K562 (cell line): ENCODE measurements around the gene CLEC10A. TPM values are rescaled to one million over a fixed set of nuclear protein-coding genes. Genes with fewer than 3 reads are reported as not detected.

ENCODE experiments used
- DNMT1 ChIP-seq: fragments of 450-650 bp; IDR thresholded peaks from 2 replicates; pipeline ENCODE4 v1.6.1; 2016; ENCODE audit warnings: antibody characterized with exemption, mild to moderate bottlenecking
- KDM1A ChIP-seq, 2 experiments: fragments of 450-650 bp; IDR thresholded peaks; 2 replicates each; pipeline ENCODE4 v1.6.1; 2016; ENCODE audit warnings: mild to moderate bottlenecking in 2 of 2
- NCOA2 ChIP-seq, 2 experiments: fragments of 450-650 bp; IDR thresholded peaks; 2 replicates each; pipeline ENCODE4 v1.6.1; 2018; ENCODE audit warnings: mild to moderate bottlenecking in 2 of 2, moderate library complexity in 1 of 2; ENCODE audit not compliant: partially characterized antibody in 2 of 2
- RBM39 ChIP-seq: fragments of 200-400 bp; formaldehyde crosslinking; optimal IDR thresholded peaks from 2 replicates; pipeline ENCODE3; 2018; ENCODE audit warnings: low read depth, low read length
- SMARCA5 ChIP-seq: fragments of 450-650 bp; IDR thresholded peaks from 2 replicates; pipeline ENCODE4 v1.6.1; 2016
- TCF3 ChIP-seq: sonication (generic); formaldehyde crosslinking; IDR thresholded peaks from 2 replicates; pipeline ENCODE4 v1.4.0; 2020; ENCODE audit warnings: mild to moderate bottlenecking, missing genetic modification reagents
- TRIM24 ChIP-seq, 2 experiments: fragments of 450-650 bp; IDR thresholded peaks; 2 replicates each; pipeline ENCODE4 v1.6.1; 2016
- WHSC1 ChIP-seq: IDR thresholded peaks from one replicate; pipeline ENCODE4 v1.6.1; 2012; ENCODE audit warnings: low read length, control low read depth, inconsistent platforms
- ZNF740 ChIP-seq, 3 experiments: fragments of 200-800 bp in 1 of 3; sonication (Bioruptor generic) in 1 of 3; sonication (generic) in 1 of 3; formaldehyde crosslinking in 1 of 3; IDR thresholded peaks; 2 replicates each; pipeline versions ENCODE4 v1.6.1 to v1.8.0; 2016 to 2022; ENCODE audit warnings: mild to moderate bottlenecking in 2 of 3, missing compliant biosample characterization in 2 of 3, missing genetic modification characterization in 2 of 3, missing genetic modification reagents in 1 of 3
- polyA plus RNA-seq, 8 experiments: library from polyadenylated mRNA; depleted of rRNA in 4 of 8; stranded (reverse) in 5 of 8; unstranded in 3 of 8; fragments of >200 nt; fragmentation: Nextera tagmentation in 2 of 8; fragmentation: Illumina TruSeq in 1 of 8; extraction: Ambion mirVana in 2 of 8; extraction: Trizol in 1 of 8; gene quantifications; 2 replicates each; pipeline versions ENCODE4 v1.2.1 to v1.2.3, GENCODE V29; 2011 to 2014; ENCODE audit warnings: inconsistent platforms in 1 of 8, missing spikeins in 1 of 8
- total RNA-seq, 7 experiments: library from RNA; depleted of rRNA in 6 of 7; stranded (reverse); fragments of >200 nt in 6 of 7; fragmentation: Illumina TruSeq in 2 of 7; extraction: Trizol in 2 of 7; gene quantifications; 2 replicates each; pipeline versions ENCODE4 v1.2.1 to v1.2.3, GENCODE V29; 2011 to 2021; ENCODE audit warnings: low replicate concordance in 1 of 7
- TF ChIP-seq, protein P1 (sequence below): fragments of 450-650 bp; IDR thresholded peaks from 2 replicates; pipeline ENCODE4 v1.6.1; 2016; ENCODE audit warnings: mild to moderate bottlenecking, moderate library complexity
- TF ChIP-seq, protein P2 (sequence below): fragments of 250-450 bp; sonication (Bioruptor Pico); IDR thresholded peaks from 2 replicates; pipeline ENCODE4 v1.5.0; 2021; ENCODE audit warnings: mild to moderate bottlenecking, moderate library complexity

CLEC10A gene
- total and polyA plus RNA-seq, 9 of the 15 experiments (the other 6 are each of a cell fraction or from before 2014, with no cell fraction given) = 0.04 to 0.11 (median 0.05) TPM; not detected in 6

DNA sequence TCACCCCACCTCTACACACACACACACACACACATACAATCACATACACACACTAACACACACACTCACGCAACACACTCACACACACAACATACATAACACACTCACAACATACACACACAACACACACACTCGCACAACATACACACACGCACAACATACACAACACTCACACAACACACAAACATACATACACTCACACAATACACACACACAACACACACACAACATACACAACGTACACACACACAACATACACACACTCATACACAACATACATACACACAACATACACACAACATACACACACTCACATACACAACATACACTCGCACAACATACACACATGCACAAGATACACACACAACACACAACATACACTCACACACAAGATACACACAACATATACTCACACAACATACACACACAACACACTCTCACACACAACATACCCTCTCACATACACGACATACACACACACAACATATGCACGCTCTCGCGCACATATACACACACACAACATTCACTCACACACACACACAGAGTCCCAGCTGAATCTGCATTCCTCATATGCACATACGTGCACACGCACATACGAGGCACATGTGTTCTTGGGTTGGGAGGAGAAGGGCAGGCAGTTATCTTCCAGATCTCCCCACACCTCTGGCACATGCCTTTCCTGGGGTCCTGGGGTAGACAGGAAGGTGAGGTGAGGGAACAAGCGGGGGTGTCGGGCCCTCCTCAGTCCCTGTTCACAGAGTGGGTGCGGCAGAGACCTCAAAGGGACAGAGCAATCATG, 33.4 kb upstream of the CLEC10A start (continued):
- TF ChIP-seq NCOA2 (IDR thresholded peaks at IDR 0.05; ENCODE audit: partially characterized antibody in 2 of 2) = no peak
- TF ChIP-seq, protein P1, sequence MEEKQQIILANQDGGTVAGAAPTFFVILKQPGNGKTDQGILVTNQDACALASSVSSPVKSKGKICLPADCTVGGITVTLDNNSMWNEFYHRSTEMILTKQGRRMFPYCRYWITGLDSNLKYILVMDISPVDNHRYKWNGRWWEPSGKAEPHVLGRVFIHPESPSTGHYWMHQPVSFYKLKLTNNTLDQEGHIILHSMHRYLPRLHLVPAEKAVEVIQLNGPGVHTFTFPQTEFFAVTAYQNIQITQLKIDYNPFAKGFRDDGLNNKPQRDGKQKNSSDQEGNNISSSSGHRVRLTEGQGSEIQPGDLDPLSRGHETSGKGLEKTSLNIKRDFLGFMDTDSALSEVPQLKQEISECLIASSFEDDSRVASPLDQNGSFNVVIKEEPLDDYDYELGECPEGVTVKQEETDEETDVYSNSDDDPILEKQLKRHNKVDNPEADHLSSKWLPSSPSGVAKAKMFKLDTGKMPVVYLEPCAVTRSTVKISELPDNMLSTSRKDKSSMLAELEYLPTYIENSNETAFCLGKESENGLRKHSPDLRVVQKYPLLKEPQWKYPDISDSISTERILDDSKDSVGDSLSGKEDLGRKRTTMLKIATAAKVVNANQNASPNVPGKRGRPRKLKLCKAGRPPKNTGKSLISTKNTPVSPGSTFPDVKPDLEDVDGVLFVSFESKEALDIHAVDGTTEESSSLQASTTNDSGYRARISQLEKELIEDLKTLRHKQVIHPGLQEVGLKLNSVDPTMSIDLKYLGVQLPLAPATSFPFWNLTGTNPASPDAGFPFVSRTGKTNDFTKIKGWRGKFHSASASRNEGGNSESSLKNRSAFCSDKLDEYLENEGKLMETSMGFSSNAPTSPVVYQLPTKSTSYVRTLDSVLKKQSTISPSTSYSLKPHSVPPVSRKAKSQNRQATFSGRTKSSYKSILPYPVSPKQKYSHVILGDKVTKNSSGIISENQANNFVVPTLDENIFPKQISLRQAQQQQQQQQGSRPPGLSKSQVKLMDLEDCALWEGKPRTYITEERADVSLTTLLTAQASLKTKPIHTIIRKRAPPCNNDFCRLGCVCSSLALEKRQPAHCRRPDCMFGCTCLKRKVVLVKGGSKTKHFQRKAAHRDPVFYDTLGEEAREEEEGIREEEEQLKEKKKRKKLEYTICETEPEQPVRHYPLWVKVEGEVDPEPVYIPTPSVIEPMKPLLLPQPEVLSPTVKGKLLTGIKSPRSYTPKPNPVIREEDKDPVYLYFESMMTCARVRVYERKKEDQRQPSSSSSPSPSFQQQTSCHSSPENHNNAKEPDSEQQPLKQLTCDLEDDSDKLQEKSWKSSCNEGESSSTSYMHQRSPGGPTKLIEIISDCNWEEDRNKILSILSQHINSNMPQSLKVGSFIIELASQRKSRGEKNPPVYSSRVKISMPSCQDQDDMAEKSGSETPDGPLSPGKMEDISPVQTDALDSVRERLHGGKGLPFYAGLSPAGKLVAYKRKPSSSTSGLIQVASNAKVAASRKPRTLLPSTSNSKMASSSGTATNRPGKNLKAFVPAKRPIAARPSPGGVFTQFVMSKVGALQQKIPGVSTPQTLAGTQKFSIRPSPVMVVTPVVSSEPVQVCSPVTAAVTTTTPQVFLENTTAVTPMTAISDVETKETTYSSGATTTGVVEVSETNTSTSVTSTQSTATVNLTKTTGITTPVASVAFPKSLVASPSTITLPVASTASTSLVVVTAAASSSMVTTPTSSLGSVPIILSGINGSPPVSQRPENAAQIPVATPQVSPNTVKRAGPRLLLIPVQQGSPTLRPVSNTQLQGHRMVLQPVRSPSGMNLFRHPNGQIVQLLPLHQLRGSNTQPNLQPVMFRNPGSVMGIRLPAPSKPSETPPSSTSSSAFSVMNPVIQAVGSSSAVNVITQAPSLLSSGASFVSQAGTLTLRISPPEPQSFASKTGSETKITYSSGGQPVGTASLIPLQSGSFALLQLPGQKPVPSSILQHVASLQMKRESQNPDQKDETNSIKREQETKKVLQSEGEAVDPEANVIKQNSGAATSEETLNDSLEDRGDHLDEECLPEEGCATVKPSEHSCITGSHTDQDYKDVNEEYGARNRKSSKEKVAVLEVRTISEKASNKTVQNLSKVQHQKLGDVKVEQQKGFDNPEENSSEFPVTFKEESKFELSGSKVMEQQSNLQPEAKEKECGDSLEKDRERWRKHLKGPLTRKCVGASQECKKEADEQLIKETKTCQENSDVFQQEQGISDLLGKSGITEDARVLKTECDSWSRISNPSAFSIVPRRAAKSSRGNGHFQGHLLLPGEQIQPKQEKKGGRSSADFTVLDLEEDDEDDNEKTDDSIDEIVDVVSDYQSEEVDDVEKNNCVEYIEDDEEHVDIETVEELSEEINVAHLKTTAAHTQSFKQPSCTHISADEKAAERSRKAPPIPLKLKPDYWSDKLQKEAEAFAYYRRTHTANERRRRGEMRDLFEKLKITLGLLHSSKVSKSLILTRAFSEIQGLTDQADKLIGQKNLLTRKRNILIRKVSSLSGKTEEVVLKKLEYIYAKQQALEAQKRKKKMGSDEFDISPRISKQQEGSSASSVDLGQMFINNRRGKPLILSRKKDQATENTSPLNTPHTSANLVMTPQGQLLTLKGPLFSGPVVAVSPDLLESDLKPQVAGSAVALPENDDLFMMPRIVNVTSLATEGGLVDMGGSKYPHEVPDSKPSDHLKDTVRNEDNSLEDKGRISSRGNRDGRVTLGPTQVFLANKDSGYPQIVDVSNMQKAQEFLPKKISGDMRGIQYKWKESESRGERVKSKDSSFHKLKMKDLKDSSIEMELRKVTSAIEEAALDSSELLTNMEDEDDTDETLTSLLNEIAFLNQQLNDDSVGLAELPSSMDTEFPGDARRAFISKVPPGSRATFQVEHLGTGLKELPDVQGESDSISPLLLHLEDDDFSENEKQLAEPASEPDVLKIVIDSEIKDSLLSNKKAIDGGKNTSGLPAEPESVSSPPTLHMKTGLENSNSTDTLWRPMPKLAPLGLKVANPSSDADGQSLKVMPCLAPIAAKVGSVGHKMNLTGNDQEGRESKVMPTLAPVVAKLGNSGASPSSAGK = no peak
- no peak for TF ChIP-seq ZNF740 (CRISPR knock-in tag; IDR thresholded peaks at IDR 0.05)
- no peak for TF ChIP-seq ZNF740 (tag; IDR thresholded peaks at IDR 0.05)
- TF ChIP-seq SMARCA5 = peak; percentile 48; the same call in 1 of the 2 replicates
- TF ChIP-seq RBM39 = no peak
- TF ChIP-seq KDM1A (IDR thresholded peaks at IDR 0.05) = peak in 1 of 2 experiments; percentile 12; a peak in 1 of 4 replicates
- TF ChIP-seq, protein P2, sequence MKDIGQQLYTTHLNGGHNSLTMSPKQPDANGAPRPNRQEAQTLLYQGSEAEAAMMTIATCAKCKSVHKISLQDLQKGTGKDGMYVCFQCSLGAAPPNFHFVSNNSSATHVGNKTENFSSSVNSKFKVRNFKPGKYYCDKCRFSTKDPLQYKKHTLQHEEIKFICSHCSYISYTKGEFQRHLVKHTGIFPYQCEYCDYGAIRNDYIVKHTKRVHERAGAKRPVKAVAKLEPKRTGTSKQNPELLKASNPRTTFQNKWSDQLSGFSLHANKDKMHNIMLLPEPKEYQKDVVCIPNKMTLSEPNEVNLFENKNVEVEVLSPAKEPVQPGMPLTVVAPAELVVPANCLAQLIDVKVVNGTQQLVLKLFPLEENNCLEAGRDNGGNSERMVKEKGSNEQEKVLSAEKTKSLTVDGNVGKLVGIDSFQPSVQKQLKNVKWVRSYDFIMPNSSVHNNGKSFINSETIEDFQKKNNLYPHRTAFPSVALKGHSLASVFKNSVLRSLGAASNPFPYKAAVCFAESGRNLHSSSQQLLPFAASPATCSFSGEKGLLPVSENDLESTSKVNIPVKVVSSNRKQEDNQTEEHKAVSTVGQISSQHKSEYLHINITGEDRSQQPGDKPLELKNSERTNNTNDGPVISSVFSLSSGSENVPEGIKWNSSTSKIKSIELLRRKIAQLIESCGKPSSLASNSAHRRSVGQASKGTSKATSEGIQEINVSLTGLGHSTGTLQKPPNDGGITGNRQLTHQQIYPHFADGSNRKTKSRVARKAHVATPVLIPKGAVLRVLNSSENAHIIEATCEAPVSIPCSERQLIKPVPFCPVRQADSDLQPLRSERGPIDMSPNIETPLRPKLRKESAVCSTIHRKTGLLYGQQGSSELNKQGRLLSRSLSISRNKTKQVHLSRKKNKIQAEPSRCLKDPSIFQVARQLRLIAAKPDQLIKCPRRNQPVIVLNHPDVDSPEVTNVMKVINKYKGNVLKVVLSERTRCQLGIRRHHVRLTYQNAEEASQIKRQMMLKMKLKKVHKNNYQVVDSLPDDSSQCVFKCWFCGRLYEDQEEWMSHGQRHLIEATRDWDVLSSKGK (CRISPR knock-in tag) = no peak
- TF ChIP-seq WHSC1 = no peak
- TF ChIP-seq TRIM24 (IDR thresholded peaks at IDR 0.05) = peak; percentile 46 to 52; a peak in 2 of 4 replicates
- no peak for TF ChIP-seq TCF3 (CRISPR knock-in tag)
- no peak for TF ChIP-seq DNMT1
